Peyer's patch (tissue), 4 donors: ENCODE results near the gene BRICD5.

Source experiments
- POLR2A ChIP-seq, 2 donors: fragments of 450-650 bp; IDR thresholded peaks; one replicate each; pipeline ENCODE4 v1.5.1; 2017; ENCODE audit warnings: antibody characterized with exemption in 2 of 2, mild to moderate bottlenecking in 2 of 2, moderate library complexity in 2 of 2
- TF ChIP-seq, protein P1 (sequence below), 6 experiments: fragments of 450-650 bp in 4 of 6; fragments of 200-600 bp in 2 of 6; sonication (generic) in 1 of 6; IDR thresholded peaks; one replicate each; pipeline ENCODE4 v1.5.1; 2017 to 2019; ENCODE audit warnings: antibody characterized with exemption in 6 of 6, mild to moderate bottlenecking in 3 of 6, moderate library complexity in 1 of 6

DNA sequence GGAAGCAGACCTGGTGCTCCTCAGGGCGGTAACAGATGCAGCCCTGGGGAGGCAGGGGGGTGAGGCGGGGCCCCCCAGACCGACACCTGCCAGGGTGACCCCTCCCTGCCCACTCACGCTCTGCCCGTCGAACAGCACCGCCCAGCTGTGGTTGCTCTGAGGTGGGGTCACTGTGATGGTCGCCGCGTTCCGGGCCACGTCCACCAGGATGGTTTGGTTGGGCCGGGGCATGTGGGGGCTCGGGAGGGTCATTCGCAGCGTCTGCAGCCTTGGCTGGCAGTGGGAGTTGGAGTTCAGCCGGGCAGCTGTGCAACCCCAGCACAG lies 692 bp downstream of the BRICD5 start:
- TF ChIP-seq, protein P1, sequence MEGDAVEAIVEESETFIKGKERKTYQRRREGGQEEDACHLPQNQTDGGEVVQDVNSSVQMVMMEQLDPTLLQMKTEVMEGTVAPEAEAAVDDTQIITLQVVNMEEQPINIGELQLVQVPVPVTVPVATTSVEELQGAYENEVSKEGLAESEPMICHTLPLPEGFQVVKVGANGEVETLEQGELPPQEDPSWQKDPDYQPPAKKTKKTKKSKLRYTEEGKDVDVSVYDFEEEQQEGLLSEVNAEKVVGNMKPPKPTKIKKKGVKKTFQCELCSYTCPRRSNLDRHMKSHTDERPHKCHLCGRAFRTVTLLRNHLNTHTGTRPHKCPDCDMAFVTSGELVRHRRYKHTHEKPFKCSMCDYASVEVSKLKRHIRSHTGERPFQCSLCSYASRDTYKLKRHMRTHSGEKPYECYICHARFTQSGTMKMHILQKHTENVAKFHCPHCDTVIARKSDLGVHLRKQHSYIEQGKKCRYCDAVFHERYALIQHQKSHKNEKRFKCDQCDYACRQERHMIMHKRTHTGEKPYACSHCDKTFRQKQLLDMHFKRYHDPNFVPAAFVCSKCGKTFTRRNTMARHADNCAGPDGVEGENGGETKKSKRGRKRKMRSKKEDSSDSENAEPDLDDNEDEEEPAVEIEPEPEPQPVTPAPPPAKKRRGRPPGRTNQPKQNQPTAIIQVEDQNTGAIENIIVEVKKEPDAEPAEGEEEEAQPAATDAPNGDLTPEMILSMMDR (IDR thresholded peaks at IDR 0.05): no peak
- TF ChIP-seq POLR2A (IDR thresholded peaks at IDR 0.05): no peak
